GM21390 (cell line): Measurements from ENCODE around the gene TMEM236.

Experiments
- ATAC-seq: cut with Tn5 transposase; IDR thresholded peaks from one replicate; pipeline ENCODE4 v1.9.1; 2021; ENCODE audit not compliant: unreplicated experiment

Gene TMEM236

GRCh38 chr10:17784688-17785087 is 32.7 kb downstream of the TMEM236 start:
- no peak for ATAC-seq

GRCh38 chr10:17785276-17785930 is 33.4 kb downstream of the TMEM236 start:
- ATAC-seq = no peak

GRCh38 chr10:17787087-17787961 is 35.3 kb downstream of the TMEM236 start:
- no peak for ATAC-seq

GRCh38 chr10:17788646-17789045 is 36.6 kb downstream of the TMEM236 start:
- ATAC-seq = no peak

GRCh38 chr10:17789396-17789795 is 37.4 kb downstream of the TMEM236 start:
- ATAC-seq = no peak

- ATAC-seq = no peak
These were observed 38.6 kb downstream of the TMEM236 start for GRCh38 chr10:17790651-17791050.

GRCh38 chr10:17792991-17793390 is 41.0 kb downstream of the TMEM236 start:
- no peak for ATAC-seq

- ATAC-seq = no peak
These were observed 42.0 kb downstream of the TMEM236 start for GRCh38 chr10:17793823-17794644.

GRCh38 chr10:17795083-17795482 is 43.1 kb downstream of the TMEM236 start:
- no peak for ATAC-seq

GRCh38 chr10:17795813-17796594 is 44.0 kb downstream of the TMEM236 start:
- no peak for ATAC-seq

GRCh38 chr10:17801507-17801906 is 49.5 kb downstream of the TMEM236 start:
- no peak for ATAC-seq

GRCh38 chr10:17802350-17802749 is 50.3 kb downstream of the TMEM236 start:
- no peak for ATAC-seq

- no peak for ATAC-seq
These were observed 51.0 kb downstream of the TMEM236 start for GRCh38 chr10:17802976-17803375.

- no peak for ATAC-seq
These were observed 53.3 kb downstream of the TMEM236 start for GRCh38 chr10:17805330-17805729.

- no peak for ATAC-seq
These were observed 54.0 kb downstream of the TMEM236 start for GRCh38 chr10:17805921-17806577.

- ATAC-seq = no peak
These were observed 57.2 kb downstream of the TMEM236 start, which contains the start of gene MRC1 for GRCh38 chr10:17808971-17809841. Gene MRC1 (plus strand): TSS chr10:17809348. CDS start chr10:17809466, 118 bp downstream.

GRCh38 chr10:17811146-17811865 is 59.3 kb downstream of the TMEM236 start:
- ATAC-seq = no peak

- ATAC-seq = no peak
These were observed 63.0 kb downstream of the TMEM236 start for GRCh38 chr10:17814973-17815372.
